Loucy (cell line): ENCODE measurements around the gene MAPK1IP1L.
"Not testable (repeated sequence)": the region's sequence is repeated elsewhere in the genome, so short reads cannot be mapped to it uniquely, and the experiment has no call there.

Source experiments
- H2AFZ ChIP-seq: fragments of 200-600 bp; sonication (generic); 2 replicates; pipeline ENCODE4 v1.6.0; 2016; ENCODE audit warnings: antibody characterized with exemption, mild to moderate bottlenecking, low read length, moderate library complexity
- H3F3A ChIP-seq: fragments of 200-600 bp; 2 replicates; pipeline ENCODE4 v1.6.0; 2016; ENCODE audit warnings: antibody characterized with exemption, low read depth, mild to moderate bottlenecking
- H3K27me3 ChIP-seq: fragments of 200-600 bp; sonication (generic); 2 replicates; pipeline ENCODE4 v1.6.1; 2014; ENCODE audit warnings: low read length, mild to moderate bottlenecking; ENCODE audit not compliant: insufficient read depth, poor library complexity, severe bottlenecking
- H3K36me3 ChIP-seq: fragments of 200-600 bp; sonication (generic); 2 replicates; pipeline ENCODE4 v1.6.1; 2016; ENCODE audit warnings: low read length; ENCODE audit not compliant: insufficient read depth
- H3K4me1 ChIP-seq: fragments of 200-600 bp; sonication (generic); 2 replicates; pipeline ENCODE4 v1.5.1; 2014; ENCODE audit warnings: low read length, mild to moderate bottlenecking; ENCODE audit not compliant: insufficient read depth, poor library complexity, severe bottlenecking
- H3K4me2 ChIP-seq: fragments of 200-600 bp; sonication (generic); 2 replicates; pipeline ENCODE4 v1.6.0; 2014; ENCODE audit warnings: antibody characterized with exemption, low read length, low read depth, mild to moderate bottlenecking; ENCODE audit not compliant: poor library complexity, severe bottlenecking
- H3K4me3 ChIP-seq: fragments of 200-600 bp; sonication (generic); 2 replicates; pipeline ENCODE4 v1.5.1; 2014; ENCODE audit warnings: low read length, mild to moderate bottlenecking, mixed read lengths; ENCODE audit not compliant: poor library complexity, severe bottlenecking
- H3K79me2 ChIP-seq: fragments of 200-600 bp; sonication (generic); 2 replicates; pipeline ENCODE4 v1.6.1; 2014; ENCODE audit warnings: low read length; ENCODE audit not compliant: insufficient read depth
- H3K9ac ChIP-seq: fragments of 200-600 bp; sonication (generic); 2 replicates; pipeline ENCODE4 v1.6.0; 2014; ENCODE audit warnings: mild to moderate bottlenecking, low read depth, low read length, moderate library complexity; ENCODE audit not compliant: poor library complexity, severe bottlenecking
- H3K9me2 ChIP-seq: fragments of 200-600 bp; sonication (generic); replicated peaks from 2 replicates; pipeline ENCODE4 v1.6.1; 2016; ENCODE audit warnings: low read depth, low read length, mixed read lengths
- H3K9me3 ChIP-seq: fragments of 200-600 bp; sonication (generic); 2 replicates; pipeline ENCODE4 v1.6.1; 2014; ENCODE audit warnings: mild to moderate bottlenecking, antibody characterized with exemption, low read length, low read depth; ENCODE audit not compliant: insufficient read depth
- H4K20me1 ChIP-seq: fragments of 200-600 bp; sonication (generic); 2 replicates; pipeline ENCODE4 v1.6.0; 2014; ENCODE audit warnings: antibody characterized with exemption, low read length, mild to moderate bottlenecking; ENCODE audit not compliant: insufficient read depth, poor library complexity, severe bottlenecking
- EZH2phosphoT487 ChIP-seq: fragments of 200-600 bp; IDR thresholded peaks from 2 replicates; pipeline ENCODE4 v1.6.1; 2018; ENCODE audit warnings: antibody characterized with exemption, mild to moderate bottlenecking, moderate library complexity, borderline replicate concordance
- TF ChIP-seq, protein P1 (sequence below): fragments of 200-600 bp; sonication (generic); conservative IDR thresholded peaks from 2 replicates; pipeline ENCODE4 v1.5.1; 2014; ENCODE audit warnings: mild to moderate bottlenecking, antibody characterized with exemption, low read length

Gene MAPK1IP1L

DNA sequence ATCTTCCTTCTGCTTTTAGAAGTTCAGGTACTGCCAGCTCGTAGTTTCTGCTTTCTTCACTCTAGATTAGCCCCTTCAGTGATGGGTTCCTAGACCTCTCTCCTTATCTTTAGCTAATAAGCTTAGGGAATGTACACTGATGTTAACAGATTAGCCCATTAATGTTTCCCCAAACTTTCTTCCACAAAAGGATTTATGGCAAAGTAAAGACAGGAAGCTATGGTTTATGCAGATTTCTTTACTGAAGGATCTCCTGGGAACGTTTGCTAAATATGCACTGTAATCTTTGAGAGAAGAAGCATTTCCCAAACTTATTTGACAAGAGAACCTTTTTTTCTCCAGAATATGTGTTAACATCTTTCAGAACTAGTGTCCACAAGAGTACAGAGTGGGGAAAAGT, 20.3 kb upstream of the MAPK1IP1L start:
- H4K20me1 ChIP-seq: peaks cover 69% of the 10 kb centered on the region
- peaks cover 13% of the 10 kb centered on the region for H3K36me3 ChIP-seq
- peaks cover 49% of the 10 kb centered on the region for H3K4me1 ChIP-seq
- no peaks in the 10 kb centered on the region for H3K27me3 ChIP-seq
- no peak overlapping the region for H2AFZ ChIP-seq
- H3K9me2 ChIP-seq: no peaks in the 10 kb centered on the region
- H3K9me3 ChIP-seq: no peaks in the 10 kb centered on the region
- peak overlapping the region; percentile 98 for H3K4me3 ChIP-seq
- TF ChIP-seq EZH2phosphoT487: no peak
- TF ChIP-seq, protein P1, sequence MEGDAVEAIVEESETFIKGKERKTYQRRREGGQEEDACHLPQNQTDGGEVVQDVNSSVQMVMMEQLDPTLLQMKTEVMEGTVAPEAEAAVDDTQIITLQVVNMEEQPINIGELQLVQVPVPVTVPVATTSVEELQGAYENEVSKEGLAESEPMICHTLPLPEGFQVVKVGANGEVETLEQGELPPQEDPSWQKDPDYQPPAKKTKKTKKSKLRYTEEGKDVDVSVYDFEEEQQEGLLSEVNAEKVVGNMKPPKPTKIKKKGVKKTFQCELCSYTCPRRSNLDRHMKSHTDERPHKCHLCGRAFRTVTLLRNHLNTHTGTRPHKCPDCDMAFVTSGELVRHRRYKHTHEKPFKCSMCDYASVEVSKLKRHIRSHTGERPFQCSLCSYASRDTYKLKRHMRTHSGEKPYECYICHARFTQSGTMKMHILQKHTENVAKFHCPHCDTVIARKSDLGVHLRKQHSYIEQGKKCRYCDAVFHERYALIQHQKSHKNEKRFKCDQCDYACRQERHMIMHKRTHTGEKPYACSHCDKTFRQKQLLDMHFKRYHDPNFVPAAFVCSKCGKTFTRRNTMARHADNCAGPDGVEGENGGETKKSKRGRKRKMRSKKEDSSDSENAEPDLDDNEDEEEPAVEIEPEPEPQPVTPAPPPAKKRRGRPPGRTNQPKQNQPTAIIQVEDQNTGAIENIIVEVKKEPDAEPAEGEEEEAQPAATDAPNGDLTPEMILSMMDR: no peak
- peak overlapping the region; percentile 90 for H3K4me2 ChIP-seq
- no peaks in the 10 kb centered on the region for H3F3A ChIP-seq
- peak overlapping the region; percentile 30 for H3K9ac ChIP-seq
- peaks cover 88% of the 10 kb centered on the region for H3K79me2 ChIP-seq

DNA sequence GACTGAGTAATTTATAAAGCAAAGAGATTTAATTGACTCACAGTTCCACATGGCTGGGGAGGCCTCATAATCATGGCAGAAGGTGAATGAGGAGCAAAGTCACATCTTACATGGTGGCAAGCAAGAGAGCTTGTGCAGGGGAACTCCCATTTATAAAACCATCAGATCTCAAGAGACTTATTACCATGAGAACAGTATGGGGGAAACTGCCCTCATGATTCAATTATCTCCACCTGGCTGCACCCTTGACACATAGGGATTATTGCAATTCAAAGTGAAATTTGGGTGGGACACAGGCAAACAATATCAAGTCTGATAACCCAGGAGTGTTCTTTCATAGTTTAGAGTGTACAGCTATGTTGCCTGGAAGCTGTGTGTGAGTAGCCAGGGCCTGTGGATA, 13.5 kb upstream of the MAPK1IP1L start:
- H3K79me2 ChIP-seq: peaks cover 73% of the 10 kb centered on the region
- H2AFZ ChIP-seq, H3K4me2 ChIP-seq, H3K4me3 ChIP-seq, H3K4me1 ChIP-seq, H3K9me2 ChIP-seq, H3F3A ChIP-seq, H3K27me3 ChIP-seq, H3K9ac ChIP-seq, H3K9me3 ChIP-seq: not testable (repeated sequence)
- H4K20me1 ChIP-seq: peaks cover 20% of the 10 kb centered on the region
- peaks cover 32% of the 10 kb centered on the region for H3K36me3 ChIP-seq

DNA sequence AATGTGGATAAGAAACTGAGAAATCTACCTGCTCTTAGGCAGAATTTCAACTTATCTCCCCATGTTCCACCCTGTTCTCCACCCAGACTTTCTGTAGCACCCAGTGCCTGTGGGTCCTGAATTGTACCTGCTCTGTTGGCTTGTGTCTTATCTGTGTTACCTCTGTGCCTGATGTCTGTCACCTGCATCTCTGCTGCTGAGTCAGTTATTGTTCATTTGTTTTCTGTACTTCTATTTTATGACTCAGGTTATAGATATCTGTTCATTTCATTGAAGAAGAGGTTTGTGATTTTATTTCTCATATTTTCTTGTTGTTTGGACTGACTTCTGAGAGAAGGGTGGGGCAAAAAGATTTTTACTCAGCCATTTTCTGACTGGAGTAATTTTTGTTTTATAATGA, 12.7 kb upstream of the MAPK1IP1L start:
- H3K9ac ChIP-seq: no peak overlapping the region
- no peak overlapping the region for H3K4me2 ChIP-seq
- H3K9me2 ChIP-seq: no peaks in the 10 kb centered on the region
- peaks cover 68% of the 10 kb centered on the region for H3K79me2 ChIP-seq
- no peaks in the 10 kb centered on the region for H3K9me3 ChIP-seq
- no peak overlapping the region for H2AFZ ChIP-seq
- no peaks in the 10 kb centered on the region for H3K27me3 ChIP-seq
- H3K4me3 ChIP-seq: no peak overlapping the region
- H4K20me1 ChIP-seq: peaks cover 20% of the 10 kb centered on the region
- TF ChIP-seq, protein P1: no peak
- TF ChIP-seq EZH2phosphoT487: no peak
- peaks cover 39% of the 10 kb centered on the region for H3K36me3 ChIP-seq
- H3K4me1 ChIP-seq: no peaks in the 10 kb centered on the region
- no peaks in the 10 kb centered on the region for H3F3A ChIP-seq

DNA sequence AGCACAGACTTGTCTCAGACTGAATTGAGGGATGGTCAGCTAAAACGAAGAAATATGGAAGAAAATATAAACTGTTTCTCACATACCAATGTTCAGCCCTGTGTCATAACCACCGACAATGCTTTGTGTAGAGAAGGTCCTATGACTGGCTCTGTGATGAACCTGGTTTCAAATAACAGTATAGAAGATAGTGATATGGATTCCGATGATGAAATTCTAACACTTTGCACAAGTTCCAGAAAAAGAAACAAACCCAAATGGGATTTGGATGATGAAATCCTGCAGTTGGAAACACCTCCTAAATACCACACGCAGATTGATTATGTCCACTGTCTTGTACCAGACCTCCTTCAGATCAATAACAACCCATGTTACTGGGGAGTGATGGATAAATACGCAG, 7.9 kb upstream of the MAPK1IP1L start:
- Histone ChIP-seq H3K4me2 (no peak overlapping the region), H3K9me3 (no peaks in the 10 kb centered on the region), H4K20me1 (peaks cover 5% of the 10 kb centered on the region), H3K9ac (no peak overlapping the region), H3K79me2 (peaks cover 33% of the 10 kb centered on the region), H3K36me3 (peaks cover 20% of the 10 kb centered on the region), H3K4me1 (no peaks in the 10 kb centered on the region), H2AFZ (no peak overlapping the region), H3K4me3 (no peak overlapping the region), H3K27me3 (no peaks in the 10 kb centered on the region), H3K9me2 (no peaks in the 10 kb centered on the region), H3F3A (no peaks in the 10 kb centered on the region)
- TF ChIP-seq, protein P1: no peak
- TF ChIP-seq EZH2phosphoT487: no peak
